Measurements from ENCODE around the gene OOSP3.

The OOSP3 gene

DNA sequence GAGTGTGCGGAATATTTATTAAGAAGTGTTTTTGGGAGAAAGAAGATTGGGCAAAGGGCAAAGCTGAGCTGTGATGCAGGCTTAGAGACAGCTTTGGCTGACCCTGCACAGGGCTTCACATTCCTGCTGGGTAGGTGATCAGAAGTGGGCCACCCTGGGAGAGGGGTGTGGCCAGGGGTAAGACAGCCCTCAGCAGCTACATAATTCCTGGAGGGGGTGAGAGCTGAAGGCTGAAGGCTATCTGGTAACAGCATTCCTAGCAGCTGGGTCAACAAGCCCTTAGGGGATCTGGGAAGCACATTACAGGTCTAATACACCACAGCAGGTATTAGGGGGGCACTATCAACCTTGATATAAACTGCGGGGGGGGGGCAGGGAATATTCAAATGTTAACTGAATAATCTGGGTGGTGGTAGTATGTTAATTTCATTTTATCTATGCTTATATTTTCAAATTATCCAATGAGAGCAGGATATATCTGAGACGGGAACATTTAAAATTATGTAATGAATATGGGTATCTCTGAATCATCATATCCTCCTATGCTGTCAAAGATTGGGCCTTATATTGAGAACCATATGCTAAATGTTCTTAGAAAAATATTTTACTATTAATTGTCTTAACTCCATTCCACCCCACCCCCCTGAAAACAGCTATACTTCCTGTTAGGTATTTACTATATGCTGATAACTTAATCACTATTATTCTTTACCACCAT, 65.6 kb downstream of the OOSP3 start:
- peaks cover 25% of the 10 kb centered on the region for H3K4me1 ChIP-seq (ENCODE audit: insufficient read depth, low read length, poor library complexity, severe bottlenecking)
- no peaks in the 10 kb centered on the region for H3K27me3 ChIP-seq (ENCODE audit: insufficient read depth, low read length, poor library complexity, severe bottlenecking)
- no peak overlapping the region for H3K9ac ChIP-seq (ENCODE audit: low read depth, low read length, poor library complexity, severe bottlenecking)
- H4K20me1 ChIP-seq (ENCODE audit: insufficient read depth, low read length, poor library complexity, severe bottlenecking): no peaks in the 10 kb centered on the region
- no peaks in the 10 kb centered on the region for H3K9me3 ChIP-seq (ENCODE audit: insufficient read depth, low read depth, low read length)
- H3K4me2 ChIP-seq (ENCODE audit: low read depth, low read length, poor library complexity, severe bottlenecking): peak overlapping the region; percentile 29
- TF ChIP-seq, protein P1, sequence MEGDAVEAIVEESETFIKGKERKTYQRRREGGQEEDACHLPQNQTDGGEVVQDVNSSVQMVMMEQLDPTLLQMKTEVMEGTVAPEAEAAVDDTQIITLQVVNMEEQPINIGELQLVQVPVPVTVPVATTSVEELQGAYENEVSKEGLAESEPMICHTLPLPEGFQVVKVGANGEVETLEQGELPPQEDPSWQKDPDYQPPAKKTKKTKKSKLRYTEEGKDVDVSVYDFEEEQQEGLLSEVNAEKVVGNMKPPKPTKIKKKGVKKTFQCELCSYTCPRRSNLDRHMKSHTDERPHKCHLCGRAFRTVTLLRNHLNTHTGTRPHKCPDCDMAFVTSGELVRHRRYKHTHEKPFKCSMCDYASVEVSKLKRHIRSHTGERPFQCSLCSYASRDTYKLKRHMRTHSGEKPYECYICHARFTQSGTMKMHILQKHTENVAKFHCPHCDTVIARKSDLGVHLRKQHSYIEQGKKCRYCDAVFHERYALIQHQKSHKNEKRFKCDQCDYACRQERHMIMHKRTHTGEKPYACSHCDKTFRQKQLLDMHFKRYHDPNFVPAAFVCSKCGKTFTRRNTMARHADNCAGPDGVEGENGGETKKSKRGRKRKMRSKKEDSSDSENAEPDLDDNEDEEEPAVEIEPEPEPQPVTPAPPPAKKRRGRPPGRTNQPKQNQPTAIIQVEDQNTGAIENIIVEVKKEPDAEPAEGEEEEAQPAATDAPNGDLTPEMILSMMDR (conservative IDR thresholded peaks at IDR 0.05; ENCODE audit: low read length): no peak
- no peak for TF ChIP-seq EZH2phosphoT487 (IDR thresholded peaks at IDR 0.05; ENCODE audit: borderline replicate concordance)
- no peaks in the 10 kb centered on the region for H3F3A ChIP-seq (ENCODE audit: low read depth)
- peak overlapping the region; percentile 39; the same call in 1 of the 2 replicates for H2AFZ ChIP-seq (ENCODE audit: low read length)
- no peaks in the 10 kb centered on the region for H3K79me2 ChIP-seq (ENCODE audit: insufficient read depth, low read length)
- H3K4me3 ChIP-seq (ENCODE audit: low read length, poor library complexity, severe bottlenecking): peak overlapping the region; percentile 0
- no peaks in the 10 kb centered on the region for H3K9me2 ChIP-seq (replicated peaks; ENCODE audit: low read depth, low read length)
- no peaks in the 10 kb centered on the region for H3K36me3 ChIP-seq (ENCODE audit: insufficient read depth, low read length)

DNA sequence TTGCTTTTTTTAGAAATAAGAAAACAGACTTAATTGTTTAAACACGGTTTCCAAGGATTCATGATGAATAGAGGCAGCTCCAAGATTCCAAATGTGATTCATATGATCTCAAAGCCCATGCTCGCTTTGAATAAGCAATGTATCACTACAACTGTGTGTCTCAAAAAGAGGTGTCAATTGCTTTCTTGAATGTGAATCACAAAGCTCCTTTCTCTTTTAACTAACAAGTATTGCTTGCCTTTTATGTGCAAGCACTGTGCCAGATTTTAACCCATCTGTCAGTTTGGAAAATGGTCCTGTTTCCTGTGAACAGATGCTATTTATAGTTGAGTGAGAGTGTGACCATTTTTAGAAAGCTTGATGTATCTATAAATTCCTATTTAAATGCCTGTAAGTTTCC, 66.1 kb downstream of the OOSP3 start:
- H3F3A ChIP-seq (ENCODE audit: low read depth): no peaks in the 10 kb centered on the region
- no peak for TF ChIP-seq EZH2phosphoT487 (IDR thresholded peaks at IDR 0.05; ENCODE audit: borderline replicate concordance)
- TF ChIP-seq, protein P1 (conservative IDR thresholded peaks at IDR 0.05; ENCODE audit: low read length): no peak
- H3K79me2 ChIP-seq (ENCODE audit: insufficient read depth, low read length): no peaks in the 10 kb centered on the region
- H4K20me1 ChIP-seq (ENCODE audit: insufficient read depth, low read length, poor library complexity, severe bottlenecking): no peaks in the 10 kb centered on the region
- H3K4me1 ChIP-seq (ENCODE audit: insufficient read depth, low read length, poor library complexity, severe bottlenecking): peaks cover 25% of the 10 kb centered on the region
- H3K4me3 ChIP-seq (ENCODE audit: low read length, poor library complexity, severe bottlenecking): peak overlapping the region; percentile 0
- no peak overlapping the region for H3K9ac ChIP-seq (ENCODE audit: low read depth, low read length, poor library complexity, severe bottlenecking)
- no peaks in the 10 kb centered on the region for H3K9me3 ChIP-seq (ENCODE audit: insufficient read depth, low read depth, low read length)
- no peaks in the 10 kb centered on the region for H3K36me3 ChIP-seq (ENCODE audit: insufficient read depth, low read length)
- H2AFZ ChIP-seq (ENCODE audit: low read length): peak overlapping the region; percentile 39
- no peaks in the 10 kb centered on the region for H3K9me2 ChIP-seq (replicated peaks; ENCODE audit: low read depth, low read length)
- H3K27me3 ChIP-seq (ENCODE audit: insufficient read depth, low read length, poor library complexity, severe bottlenecking): no peaks in the 10 kb centered on the region
- peak overlapping the region; percentile 29 for H3K4me2 ChIP-seq (ENCODE audit: low read depth, low read length, poor library complexity, severe bottlenecking)

Data from Loucy (cell line).